Activated CD4-positive, alpha-beta T cell treated with anti-CD3 and anti-CD28 coated beads for 48 hours (primary cell): ENCODE results near the gene MINAR1.

Experiments used
- DNase-seq: peaks from one replicate; pipeline ENCODE4 v3.0.0-alpha.2; 2020

MINAR1 gene

DNA sequence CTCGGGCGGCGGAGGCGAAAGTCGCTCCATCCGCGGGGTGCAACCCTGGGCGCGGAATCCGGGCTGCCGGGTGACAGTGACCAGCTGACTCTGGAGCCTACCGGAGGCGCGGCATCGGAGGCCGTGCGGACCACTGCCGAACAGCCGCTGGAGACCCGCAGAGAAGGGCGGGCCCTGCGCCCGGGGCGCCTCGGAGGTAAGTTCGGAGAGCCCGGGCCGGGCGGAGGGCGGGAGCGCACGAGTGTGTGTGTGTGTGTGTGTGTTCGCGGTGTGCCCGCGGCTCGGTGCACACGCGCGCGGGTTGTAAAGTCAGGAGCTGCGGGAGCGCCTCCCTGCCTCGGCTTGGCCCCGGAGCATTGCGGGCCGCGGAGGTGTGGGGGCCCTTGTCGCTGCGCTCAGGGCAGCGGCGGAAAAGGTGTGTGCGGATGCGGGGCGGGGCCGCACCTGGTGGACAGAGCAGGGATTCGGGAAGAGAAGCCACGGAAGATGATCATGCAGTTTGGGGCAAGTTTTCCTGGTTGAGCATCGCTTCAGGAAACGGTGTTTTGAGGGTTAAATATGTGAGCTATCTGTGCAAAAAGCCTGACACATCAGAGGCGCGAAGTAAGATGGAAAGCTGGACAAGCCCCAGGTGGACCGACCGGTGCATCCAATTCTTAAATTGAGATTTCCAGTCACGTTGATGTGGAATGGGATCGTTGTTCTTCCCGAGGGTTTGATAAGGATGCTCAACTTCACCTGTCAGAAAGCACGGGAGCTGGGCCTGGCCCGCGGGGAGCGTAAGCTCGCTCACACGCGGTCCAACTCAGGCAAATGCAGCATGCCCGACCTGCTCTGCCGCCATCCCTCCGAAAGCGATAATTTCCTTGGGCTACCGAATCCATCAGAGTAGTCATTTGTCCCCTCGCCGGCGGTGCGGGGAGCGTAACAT lies 474 bp downstream of the MINAR1 start:
- DNase-seq = peak; percentile 9

DNA sequence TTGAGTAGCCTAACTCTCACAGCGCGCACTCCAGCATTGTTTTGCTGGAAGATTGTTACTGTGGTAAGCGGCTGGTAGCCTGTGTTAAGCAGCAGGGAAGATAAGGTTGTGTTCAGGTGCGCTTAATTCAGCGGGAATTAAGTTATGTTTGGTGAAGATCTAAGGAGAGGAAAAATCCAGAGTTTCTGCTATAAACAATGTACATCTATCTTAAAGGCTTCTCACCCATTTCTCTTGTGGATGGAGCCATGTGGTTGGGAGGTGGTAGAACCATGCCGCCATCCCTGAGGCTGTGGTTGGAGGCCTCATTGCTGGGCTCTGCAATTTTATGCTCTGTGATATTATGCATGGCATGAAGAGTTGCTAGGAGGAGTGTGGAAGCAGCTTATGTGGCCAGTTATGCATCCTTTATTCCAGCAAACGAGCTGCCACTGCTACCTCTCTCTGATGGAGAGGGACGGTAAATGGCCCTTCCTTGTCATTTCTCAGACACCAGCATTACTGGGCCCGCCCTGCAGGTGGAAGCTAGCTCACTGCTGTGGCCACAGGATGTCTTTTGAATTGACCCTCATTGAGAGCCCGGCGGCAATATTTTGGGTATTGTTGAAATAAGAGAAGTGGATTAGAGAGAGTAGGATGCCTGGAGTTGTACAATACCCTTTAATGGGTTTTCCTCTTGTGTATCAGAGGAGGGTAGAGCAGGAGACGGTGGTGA lies 1.3 kb downstream of the MINAR1 start:
- no peak for DNase-seq

DNA sequence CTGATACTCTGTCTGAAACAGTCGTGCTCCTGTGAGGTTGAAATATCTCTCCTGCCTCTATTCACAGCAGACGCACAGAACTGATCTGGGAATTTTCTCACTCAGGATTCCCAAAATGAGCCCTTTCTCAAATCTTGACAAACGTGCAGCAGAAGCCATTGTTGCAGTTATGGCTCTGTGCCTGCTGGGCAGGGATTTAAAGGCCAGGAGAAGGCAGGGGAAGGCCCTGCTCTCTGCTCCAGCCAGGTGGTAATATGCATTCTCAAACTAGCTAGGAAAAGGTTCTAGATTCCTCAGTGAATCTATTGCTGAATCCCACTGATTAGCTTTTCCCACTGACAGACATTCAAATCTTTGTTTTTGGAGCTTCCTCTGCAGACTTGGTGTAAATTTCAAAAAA lies 2.2 kb downstream of the MINAR1 start:
- no peak for DNase-seq

DNA sequence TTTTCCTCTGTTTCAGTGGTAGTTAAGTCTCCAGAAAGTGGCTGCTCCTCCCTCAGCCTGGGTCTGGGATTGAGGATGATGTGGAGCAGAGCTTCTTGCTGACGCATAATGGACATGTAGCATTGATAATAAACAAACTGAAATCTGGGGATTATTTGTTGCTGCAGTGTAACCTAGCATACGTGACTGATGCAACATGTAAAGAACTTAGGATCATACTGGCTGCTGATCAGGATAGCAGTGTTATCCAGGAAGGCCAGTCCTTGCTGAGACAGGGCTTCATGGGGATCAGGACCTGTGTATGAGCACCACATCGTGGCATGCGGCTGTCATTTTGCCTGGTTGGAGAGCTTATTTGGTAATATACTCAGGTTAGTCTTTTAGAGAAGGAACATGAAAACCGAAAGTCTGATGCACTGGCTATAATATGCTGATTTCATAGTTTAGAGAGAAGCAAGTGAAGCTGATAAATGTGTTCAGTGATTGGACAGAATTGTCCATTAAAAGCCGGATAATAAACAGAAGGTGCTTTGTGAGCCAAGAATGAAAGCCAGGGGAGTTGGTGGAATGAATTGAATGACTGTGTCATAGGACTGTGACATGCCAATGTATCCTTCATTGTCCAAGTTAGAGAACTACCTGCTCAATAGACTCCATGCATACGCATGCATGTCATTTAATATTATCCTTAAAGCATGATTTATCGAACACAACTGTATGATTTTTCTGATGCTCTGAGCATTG lies 4.1 kb downstream of the MINAR1 start:
- no peak for DNase-seq

DNA sequence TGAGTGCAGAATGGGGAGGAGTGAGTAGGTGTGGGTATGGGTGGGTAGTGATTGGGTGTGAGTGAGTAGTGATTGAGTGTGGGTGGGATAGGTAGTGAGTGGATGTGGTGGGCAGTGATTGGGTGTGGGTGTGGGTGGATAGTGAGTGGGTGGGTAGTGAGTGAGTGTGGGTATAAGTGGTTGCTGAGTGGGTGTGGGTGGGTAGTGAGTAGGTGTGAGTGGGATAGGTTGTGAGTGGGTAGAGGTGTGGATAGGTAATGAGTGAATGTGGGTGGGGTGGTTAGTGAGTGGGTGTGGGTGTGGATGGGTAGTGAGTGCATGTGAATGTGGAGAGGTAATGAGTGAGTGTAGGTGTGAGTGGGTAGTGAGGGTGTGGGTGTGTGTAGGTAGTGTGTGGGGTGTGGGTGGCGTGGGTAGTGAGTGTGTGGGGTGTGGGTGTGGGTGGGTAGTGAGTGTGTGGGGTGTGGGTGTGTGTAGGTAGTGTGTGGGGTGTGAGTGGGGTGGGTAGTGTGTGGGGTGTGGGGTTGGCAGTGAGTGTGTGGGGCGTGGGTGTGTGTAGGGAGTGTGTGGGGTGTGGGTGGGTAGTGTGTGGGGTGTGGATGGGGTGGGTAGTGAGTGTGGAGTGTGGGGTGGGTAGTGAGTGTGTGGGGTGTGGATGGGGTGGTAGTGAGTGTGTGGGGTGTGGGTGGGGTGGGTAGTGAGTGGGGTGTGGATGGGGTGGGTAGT lies 5.3 kb downstream of the MINAR1 start:
- DNase-seq = no peak

DNA sequence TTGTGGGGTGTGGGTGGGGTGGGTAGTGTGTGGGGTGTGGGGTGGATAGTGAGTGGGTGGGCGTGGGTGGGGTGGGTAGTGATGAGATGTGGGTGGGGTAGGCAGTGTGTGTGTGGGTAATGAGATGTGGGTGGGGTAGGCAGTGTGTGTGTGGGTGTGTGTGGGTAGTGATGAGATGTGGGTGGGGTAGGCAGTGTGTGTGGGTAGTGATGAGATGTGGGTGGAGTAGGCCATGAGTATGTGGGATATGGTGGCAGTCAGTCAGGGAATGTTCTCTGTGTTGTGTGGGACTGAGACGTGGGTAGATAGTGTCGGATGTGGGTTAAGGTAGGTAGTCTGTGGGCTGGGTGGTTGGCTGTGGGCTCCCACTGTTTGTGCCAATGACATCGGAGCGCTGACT lies 7.1 kb downstream of the MINAR1 start:
- no peak for DNase-seq

DNA sequence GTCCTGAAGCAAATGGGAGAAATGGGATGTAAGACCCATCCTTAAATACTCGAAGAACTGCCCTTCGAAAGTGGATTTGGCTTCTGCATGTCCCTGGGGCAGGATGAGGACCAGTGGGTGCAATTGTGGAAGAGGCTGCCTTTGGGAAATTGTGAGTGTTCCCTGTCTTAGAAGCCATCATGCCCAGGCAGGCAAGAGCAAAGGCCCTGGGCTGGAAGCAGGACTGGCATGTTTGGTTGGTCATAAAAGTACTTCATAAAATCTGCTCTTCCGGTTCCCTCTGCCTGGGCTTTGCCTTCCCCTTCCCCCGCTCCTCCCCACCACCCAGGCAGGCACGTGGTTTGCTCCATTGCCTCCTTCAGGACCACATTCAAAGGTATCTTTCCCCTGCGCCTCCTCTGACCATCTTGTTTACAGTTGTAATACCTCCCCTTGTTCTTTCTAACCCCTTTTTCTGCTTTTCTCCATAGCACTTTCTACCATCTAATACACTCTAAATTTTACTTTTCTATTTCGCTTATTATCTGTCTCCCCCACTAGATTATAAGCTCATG lies 8.3 kb downstream of the MINAR1 start:
- DNase-seq = no peak

DNA sequence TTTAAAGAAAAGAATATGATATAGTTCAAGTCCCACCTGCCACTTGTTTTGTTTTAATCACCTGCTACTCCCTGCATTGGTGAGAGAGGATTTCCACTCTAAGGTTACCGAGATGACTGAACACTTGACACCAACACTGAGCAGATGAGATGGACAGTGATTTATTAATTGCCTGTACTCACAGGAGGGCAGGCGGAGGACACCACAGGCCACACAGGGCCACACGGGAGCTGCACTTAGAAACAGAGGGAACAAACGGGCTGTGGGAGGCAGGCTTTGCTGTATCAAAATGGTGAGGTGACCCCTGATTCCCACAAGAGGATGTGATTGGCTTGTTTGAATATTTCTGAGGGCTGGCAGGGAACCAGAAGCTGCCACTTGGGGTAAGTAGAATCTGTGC lies 10.8 kb downstream of the MINAR1 start:
- no peak for DNase-seq

DNA sequence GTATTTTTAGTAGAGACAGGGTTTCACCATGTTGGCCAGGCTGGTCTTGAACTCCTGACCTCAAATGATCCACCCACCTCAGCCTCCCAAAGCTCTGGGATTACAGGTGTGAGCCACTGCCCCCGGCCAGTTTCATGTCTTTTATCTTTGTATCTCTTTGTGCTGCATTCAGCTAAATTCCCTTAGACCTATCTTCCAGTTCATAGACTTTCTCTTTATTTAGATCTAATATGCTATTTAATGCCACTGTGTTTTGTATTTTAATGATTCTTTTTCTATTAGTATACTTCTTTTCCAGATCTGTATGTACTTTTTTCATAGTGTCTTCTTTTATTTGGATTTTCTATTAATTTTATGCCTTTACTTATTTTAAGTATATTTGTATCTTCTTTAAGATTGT lies 14.9 kb downstream of the MINAR1 start:
- DNase-seq = no peak

DNA sequence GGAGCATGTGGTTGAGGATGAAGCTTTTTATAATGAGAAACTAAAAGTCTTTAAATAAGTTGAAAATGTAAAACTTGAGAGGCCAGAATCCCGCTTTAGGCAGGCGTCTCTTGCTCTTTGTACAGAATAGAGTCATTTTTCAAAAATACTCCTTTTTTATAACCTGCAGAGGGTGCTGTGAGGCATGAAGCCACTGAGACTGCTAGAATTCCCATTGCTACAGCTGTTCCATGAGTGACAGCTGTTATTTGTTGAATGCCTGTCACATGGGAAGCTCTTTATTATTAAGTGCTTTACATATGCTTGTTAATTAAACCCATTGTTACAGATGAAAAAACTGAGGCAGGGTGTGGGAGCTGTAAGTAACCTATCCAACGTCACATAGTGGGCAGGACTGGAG lies 18.5 kb downstream of the MINAR1 start:
- no peak for DNase-seq

DNA sequence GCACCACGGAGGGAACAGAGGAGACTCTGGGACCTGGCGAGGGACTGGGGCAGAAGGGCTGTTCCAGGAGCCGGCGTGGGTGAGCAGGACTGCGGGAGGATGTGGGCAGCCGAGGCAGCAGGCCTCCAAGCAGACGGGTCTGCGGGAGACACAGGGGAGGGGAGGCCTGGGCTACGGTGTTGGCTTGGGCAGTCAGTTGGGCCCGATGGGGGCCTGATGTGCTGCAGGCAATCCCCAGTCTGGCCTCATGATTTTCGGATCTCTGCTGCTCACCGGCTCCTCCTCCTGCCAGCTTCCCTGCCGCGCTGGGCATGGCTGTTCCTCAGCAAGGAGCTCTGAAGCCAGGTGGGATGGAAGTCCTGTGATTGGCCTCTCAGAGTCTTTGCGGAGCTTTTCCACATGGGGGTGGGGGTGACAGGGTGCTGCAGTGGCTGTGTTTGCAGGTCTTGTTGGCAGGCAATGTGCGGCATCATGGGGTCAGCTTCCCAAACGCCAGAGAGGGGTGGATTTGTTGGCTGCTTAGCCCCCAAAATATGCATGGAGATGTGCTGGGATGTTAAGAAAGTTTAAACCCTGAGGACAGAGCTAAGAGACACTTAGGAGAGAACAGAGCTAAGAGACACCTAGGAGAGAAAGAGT lies 19.3 kb downstream of the MINAR1 start:
- no peak for DNase-seq

DNA sequence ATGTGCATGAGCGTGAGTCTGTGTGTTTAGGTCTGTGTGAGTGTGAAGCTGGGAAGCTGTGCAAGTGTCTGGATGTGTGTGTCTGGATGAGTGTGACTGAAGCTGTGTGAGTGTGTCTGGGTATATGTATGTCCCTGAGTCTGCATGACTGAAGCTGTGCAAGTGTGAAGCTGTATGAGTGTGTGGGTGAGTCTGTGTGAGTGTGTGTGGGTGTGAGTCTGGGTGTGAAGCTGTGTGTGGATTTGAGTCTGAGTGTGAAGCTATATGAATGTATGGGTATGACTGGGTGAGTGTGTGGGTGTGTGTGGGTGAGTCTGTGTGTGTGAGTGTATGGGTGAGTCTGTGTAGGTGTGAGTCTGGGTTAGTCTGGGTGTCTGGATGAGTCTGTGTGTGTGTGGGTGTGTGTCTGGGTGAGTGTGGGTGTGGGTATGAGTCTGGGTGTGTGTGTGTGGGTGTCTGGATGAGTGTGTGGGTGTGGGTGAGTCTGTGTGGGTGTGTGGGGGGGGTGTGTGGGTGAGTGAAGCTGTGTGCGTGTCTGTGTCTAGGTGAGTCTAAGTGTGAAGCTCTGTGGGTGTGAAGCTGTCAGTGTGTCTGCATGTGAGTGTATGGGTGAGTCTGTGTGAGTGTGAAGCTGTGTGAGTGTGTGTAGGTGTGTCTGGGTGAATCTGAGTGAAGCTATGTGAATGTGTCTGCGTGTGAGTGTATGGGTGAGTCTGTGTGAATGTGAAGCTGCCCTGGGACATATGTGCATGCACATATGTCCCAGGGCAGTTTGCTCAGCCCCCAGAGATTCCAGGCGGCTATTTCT lies 20.3 kb downstream of the MINAR1 start:
- no peak for DNase-seq

DNA sequence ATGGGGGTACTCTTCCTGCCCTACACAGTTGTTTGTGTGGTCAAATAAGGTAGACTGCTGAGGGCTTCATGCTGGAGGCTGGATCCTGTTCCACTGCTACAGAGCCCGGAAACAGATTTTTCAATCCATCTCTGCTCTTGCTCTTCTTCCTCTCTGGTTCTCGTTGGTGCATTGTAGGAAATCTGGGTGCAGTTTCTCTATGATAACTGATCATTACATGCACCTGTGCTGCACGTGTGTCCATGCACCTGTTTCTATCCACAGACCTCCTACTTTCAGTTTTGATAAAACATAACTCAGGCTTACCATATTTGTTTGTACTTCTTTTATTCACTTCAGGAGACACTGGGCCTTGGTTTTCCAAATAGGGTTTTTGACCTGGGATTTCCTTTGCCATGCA lies 21.3 kb downstream of the MINAR1 start:
- no peak for DNase-seq

DNA sequence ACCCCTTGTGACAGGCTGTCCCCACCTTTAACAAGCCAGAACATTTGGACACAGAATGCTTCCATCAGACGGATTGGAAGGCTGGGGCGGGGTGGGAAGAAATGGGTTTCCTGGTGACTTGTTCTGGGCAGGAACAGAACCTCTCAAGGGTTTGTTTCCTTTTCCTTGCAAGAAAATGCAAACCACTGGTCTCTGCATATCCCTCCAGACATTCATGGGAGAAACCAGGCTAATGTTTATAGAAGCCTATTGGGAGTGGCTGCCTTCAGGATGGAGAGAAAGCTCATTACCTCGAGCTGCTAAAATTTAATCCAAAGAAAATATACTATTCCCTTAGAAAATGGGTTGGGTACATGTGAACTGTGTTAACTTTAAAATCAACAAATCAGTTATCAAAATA lies 21.9 kb downstream of the MINAR1 start:
- DNase-seq = no peak

DNA sequence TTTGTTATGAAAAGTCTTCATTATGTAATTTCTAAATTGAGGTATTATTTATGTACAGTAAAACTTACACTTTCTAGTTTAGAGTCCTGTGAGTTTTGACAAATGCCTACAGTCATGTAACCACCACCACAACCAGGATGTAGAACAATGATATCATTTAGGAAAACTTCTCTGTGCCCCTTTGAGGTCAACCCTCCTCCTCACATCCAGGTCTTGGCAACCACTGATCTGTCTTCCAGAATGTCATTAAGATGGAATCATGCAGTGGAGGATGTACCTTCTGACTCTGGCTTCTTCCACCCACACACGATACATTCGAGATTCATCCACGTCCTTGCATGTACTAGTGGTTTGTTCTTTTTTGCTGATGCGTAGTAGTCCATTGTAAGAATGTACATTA lies 23.2 kb downstream of the MINAR1 start:
- no peak for DNase-seq

DNA sequence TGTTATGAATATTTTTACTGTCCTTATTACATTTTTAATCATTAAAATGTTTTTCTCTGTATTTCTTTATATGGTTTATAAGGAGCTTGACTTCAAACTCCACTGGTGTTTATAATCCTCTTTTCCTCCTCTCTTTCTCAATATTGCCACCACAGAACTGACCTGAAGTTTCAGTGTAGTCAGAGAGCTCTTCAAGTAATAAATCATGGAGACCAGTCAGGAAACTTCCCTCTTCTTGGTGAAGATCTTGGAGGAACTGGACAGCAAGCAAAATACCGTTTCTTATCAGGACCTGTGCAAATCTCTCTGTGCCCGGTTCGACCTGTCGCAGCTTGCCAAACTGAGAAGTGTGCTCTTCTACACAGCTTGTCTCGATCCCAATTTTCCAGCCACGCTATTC lies 23.8 kb downstream of the MINAR1 start:
- DNase-seq = no peak

DNA sequence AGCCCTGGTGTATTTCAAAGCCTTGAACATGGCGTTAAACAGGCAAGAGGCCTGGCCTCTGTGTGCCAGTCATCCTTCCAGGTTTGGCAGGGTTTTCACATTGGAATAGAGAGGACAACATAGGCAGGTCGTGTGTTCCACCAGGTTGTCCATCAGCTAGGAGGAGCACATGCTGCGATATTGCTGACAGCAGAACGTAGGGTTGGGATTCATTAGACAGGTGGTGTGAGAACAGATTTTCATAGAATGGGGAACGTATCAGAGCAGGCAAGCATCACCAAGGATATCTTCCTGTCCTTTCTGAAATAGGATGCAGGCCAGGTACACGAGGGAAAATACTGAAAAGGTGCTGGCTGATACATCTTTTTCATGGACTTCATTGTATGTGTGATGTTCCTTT lies 26.4 kb downstream of the MINAR1 start:
- DNase-seq = no peak

DNA sequence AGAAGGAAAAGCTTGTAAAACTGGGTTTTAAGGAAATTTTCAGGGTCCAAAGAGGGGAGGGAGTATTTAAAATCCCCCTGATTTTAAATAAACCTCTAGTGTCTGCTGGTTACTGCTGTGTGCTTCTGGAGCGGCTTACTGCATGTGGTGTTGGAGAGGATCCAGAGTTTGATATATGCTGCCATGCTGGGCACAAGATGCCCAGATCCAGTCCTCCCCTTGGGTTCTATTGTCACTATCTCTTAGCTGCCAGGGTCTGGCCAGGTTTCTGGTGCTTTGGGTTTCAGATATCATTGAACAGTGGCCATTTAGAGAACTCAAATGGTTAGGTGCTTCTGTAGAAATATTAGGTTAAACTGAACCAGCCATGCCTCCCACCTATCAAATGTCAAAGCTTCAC lies 27.5 kb downstream of the MINAR1 start:
- no peak for DNase-seq

DNA sequence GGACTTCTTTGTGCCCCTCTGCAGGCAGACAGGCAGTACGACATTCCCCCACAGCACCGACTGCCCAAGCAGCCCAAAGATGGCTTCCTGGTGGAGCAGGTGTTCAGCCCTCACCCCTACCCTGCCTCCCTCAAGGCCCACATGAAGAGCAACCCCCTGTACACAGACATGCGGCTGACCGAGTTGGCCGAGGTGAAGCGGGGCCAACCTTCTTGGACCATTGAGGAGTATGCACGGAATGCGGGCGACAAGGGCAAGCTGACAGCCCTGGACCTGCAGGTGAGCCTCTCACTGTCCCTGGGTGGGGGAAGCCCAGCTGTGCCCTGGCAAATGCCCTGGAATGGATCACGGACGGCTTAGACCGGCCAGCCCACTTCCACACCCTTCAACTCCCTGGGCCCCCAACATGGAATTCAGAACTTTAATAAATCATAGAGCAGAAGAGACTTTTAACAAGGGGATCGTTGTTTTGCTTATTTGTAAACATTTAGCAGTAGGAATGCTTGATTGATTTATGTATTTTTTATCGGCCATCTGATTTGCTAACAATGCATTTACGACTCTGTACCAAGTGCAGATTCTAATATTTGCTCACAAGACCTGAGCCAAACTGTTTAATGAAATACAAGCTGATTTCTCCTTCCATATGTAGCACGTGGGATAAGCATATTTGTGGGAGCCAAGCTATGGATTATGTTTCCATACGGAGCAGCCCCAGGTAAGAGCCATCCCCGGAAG lies 31.1 kb downstream of the MINAR1 start:
- no peak for DNase-seq

DNA sequence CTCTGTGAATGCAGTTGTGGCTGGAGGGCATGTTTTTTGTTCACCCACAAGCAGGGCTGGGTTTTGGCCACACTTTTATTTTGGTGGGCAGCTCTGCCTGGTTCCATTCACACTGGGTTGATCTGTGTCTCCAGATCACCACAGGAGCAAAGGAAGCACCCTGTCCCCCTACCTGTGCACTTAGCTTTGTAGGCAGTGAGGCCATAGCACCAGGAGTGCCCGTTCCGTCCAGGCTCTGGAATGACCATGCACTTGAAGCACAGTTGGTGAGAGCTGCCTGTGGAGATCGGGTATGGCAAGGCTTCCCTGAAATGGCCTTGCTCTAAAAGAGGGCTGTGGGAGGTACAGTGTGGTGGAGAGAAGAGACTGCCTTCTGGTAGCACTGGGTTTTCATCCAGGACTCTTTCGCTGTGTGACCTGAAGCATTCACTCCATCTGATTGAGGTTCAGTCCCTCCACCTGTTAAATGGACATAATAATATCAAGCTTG lies 31.7 kb downstream of the MINAR1 start:
- DNase-seq = no peak
